Epithelial cell of prostate (primary cell): ENCODE measurements around the gene TEN1.
"Not testable (repeated sequence)": the region's sequence is repeated elsewhere in the genome, so short reads cannot be mapped to it uniquely, and the experiment has no call there.

Experiments used
- DNase-seq: peaks from one replicate; pipeline ENCODE4 v3.0.0-alpha.2; 2011; ENCODE audit warnings: low read depth, low spot score
- H3K27ac ChIP-seq: fragments of 450-650 bp; 2 replicates; pipeline ENCODE4 v1.5.1; 2017; ENCODE audit warnings: mild to moderate bottlenecking

Gene TEN1

GRCh38 chr17:75978938-75979704 is at the start of gene TEN1, which contains the start of gene ACOX1:
Gene TEN1 (plus strand): TSS chr17:75979240. CDS start chr17:75986193, 6,953 bp downstream.
Gene ACOX1 (minus strand): TSS chr17:75979166. CDS start chr17:75979073, 93 bp downstream.
- DNase-seq = peak; percentile 68
- H3K27ac ChIP-seq = peak within 1 kb of the TSS; percentile 94

DNA sequence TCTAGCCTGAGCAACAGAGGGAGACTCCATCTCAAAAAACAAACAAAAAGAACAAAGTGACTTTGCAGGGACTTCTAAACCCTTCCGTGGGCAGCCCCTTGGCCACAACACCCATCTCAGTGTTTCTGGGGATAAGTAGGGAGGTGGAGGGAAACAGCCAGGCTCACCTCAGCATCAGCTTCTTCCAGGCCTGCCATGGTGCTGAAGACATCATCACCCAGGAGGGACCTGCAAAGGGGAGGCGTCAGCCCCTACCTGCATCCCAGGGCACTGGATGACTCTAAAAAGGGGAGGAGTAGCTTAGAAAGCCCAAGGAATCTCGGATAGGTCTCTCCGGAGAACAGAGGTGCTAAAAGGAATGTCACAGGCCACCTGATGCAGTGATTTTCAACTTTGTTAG is 48.0 kb upstream of the TEN1 start:
- no peak for DNase-seq
- no peak overlapping the region for H3K27ac ChIP-seq

DNA sequence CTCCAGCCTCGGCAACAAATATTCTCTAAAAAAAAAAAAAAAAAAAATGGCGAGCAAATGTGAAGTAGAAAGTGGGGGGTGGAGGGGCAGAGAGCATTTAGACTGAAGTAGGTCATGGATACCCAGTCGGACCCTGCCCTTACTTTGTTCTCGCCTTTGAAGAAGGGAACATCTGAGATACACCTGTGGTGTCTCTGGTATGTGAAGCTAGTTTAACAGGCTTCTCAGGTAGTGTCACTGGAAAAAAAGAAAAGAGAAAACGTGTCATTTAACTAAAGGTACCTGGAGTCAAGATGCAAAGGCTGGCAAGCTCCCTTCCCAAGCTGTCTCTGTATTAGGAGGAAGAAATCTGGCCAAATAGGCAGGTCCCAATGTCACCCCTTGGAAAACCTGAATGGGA is 46.2 kb upstream of the TEN1 start:
- DNase-seq = no peak
- no peak overlapping the region for H3K27ac ChIP-seq

DNA sequence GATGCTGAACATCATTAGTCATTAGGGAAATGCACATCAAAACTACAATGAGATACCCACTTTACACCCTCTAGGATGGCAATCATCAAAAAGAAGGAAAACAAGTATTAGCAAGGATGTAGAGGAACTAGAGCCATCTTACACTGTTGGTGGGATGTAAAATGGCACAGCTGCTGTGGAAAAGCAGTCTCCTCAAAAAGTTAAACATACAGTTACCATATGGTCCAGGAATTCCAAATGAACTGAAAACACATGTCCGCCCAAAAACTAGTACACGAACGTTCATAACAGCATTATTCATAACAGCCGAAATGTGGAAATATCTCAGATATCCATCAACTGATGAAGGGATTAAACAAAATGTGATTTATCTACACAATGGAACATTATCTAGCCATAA is 45.2 kb upstream of the TEN1 start:
- no peak overlapping the region for H3K27ac ChIP-seq
- DNase-seq = no peak

DNA sequence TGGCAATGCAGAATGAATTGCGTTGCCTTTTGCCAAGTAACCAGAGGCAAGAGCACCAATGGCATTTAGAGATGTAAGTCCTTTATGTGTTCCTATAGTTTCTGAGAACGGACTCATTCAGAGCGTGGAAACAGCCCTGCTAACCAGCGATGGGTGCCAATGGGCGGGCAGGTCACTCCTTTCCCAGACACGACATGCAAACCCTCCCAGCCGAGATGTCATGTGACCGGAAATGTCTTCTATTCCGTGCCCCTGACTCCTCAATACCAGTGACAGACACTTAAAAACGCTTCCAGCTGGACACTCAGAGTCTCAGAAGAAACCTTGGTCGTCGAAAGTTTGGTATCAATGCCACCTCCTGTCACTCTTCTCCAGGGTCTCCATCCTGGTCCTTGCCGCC is 41.4 kb upstream of the TEN1 start:
- H3K27ac ChIP-seq = no peak overlapping the region
- no peak for DNase-seq

DNA sequence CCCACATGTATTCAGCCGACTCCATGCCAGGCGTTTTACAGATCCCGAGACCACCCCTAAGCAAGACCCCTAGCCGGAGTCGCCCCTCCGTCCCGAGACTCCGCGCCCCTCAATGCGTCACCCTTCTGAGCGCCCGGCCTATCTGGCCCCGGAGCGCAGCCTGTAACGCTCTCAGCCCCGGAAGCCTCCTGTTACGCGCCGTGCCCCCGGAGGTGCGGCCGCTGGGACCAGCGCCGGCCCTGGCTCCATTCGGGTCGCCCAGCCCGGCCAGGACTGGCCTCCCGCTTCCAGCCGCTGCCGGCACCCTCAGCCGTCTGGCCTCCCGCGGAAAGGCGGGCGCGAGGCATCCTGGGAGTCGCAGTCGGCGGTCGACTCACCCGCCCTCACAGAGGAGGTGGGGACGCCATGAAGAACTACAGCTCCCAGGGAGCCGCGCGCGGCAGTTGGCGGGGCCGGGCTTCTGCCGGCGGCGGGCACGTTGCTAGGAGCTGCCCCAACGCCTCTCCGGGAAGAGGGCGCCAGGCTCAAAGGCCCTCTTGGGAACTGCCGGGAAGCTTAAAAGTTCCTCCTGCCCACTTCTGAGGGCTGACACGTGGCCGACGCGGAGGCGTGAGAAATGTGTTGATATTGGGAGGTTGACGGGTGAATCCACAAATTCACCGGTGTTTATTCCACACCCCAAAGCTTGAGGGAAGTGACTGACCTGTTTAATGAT is 38.2 kb upstream of the TEN1 start, which contains the start of gene FBF1:
TSS of gene FBF1 (minus strand) at position 316 of the 715 bp plus-strand sequence. CDS start 2,893 bp downstream, outside the sequence.
- no peak within 1 kb of the TSS for H3K27ac ChIP-seq
- DNase-seq = peak; percentile 60

DNA sequence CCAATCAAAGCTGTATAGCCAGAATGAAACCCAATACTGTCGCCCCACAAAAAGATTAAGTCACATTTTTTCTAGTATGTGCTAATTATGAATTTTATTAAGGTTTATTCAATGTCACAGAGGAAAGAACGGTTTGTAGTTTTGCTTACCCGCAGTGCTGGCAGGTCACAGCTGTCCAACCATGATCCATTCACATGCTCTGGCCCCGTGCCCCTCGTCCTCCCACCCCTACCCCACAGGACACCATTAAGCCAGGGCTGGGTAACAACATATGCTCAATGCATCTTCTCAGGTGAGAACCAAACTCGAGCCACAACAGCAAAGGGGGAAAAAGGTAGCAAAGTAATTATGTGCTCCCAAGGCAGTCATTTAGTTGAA is 37.6 kb upstream of the TEN1 start:
- no peak overlapping the region for H3K27ac ChIP-seq
- DNase-seq = no peak

GRCh38 chr17:75942473-75942872 is 36.6 kb upstream of the TEN1 start:
- H3K27ac ChIP-seq = no peak overlapping the region
- DNase-seq = no peak

GRCh38 chr17:75943491-75943890 is 35.5 kb upstream of the TEN1 start:
- no peak overlapping the region for H3K27ac ChIP-seq
- DNase-seq = no peak

DNA sequence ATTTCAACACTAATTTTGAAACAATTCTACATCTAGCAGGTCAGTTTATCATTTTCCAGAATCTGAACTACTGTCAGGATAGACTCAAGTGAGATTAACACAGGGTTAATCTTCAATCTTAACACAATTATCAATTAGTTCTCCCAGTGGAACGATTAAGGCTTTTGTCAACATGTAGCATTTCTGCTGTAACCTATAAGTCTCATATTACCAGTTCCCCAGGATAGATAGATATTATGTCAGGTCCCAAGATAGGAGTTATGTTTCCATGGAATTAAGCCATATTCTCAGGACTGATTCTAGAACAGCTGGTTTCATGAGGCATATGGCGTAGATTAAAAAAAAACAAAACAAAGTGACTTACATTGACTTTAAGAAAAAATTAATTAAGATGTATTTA is 33.8 kb upstream of the TEN1 start:
- no peak overlapping the region for H3K27ac ChIP-seq
- DNase-seq = no peak

DNA sequence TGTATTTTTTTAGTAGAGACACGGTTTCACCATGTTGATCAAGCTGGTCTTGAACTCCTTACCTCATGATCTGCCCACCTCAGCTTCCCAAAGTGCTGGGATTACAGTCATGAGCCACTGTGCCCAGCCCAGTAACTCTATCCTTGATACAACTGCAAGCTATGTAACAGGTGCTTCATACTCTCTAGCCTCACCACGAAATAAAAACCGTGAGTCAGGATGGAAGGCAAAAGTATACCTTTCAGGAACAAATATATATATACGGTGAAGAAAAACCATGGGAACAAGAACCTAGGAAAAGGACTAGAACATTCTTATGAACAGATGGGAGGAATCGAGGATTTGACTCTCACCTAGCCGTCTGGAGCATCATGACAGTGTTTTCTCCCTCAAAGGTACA is 28.6 kb upstream of the TEN1 start:
- DNase-seq = no peak
- H3K27ac ChIP-seq = no peak overlapping the region

DNA sequence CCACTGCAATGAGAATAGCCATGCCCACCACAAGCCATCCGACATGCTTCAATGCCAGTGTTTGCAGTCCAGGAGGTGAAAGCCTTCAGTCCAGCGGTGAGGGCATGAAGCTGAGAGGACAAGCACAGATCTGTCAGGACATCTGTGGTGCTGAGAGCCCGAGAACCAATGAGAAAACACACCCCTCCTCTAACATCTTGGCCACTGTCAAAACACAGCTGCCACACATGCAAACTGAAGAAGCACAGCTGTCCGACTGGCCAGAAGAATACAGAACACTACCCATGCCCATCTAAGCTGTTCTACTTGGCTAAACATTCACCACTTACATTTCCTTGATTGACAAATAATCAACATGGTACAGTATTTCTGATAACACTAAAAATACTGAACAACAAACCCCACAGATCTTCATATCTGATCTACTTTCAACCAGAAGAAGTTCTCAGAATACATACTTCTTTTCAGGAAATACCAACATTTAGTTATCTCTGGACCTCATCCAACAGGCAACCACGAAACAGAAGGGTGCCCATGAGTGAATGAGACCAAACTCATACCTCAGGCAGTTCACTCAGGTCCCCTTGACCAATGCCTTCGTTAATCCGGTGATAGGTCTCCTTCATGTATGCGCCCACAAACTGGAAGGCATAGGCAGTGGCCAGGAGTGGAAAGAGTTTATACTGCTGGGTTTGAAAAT is 28.0 kb upstream of the TEN1 start:
- no peak overlapping the region for H3K27ac ChIP-seq
- DNase-seq = no peak

- DNase-seq = no peak
- H3K27ac ChIP-seq = no peak overlapping the region
Measured at GRCh38 chr17:75959051-75959838, 19.8 kb upstream of the TEN1 start.

- H3K27ac ChIP-seq = no peak overlapping the region
- DNase-seq = no peak
Measured at GRCh38 chr17:75959839-75960511, 19.1 kb upstream of the TEN1 start.

DNA sequence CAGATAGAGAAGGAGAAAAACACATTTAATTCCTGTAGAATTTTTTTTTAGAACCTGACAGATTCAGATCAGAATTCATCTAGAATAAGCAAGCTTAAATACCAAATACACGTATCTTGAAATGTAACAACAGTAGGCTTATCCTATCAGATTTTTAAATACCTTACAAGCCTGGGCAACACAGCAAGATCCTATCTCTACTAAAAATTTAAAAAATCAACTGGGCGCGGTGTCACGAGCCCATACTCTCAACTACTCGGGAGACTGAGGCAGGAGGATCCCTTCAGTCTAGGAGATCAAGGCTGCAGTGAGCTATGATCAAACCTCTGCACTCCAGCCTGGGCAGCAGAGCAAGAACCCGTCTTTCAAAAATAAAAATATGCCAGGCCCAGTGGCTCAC is 13.6 kb upstream of the TEN1 start:
- DNase-seq = no peak
- H3K27ac ChIP-seq = no peak overlapping the region

- not testable (repeated sequence) for H3K27ac ChIP-seq, DNase-seq
Measured at GRCh38 chr17:75969044-75969443, 10.0 kb upstream of the TEN1 start.

GRCh38 chr17:75970011-75970523 is 9.0 kb upstream of the TEN1 start:
- no peak for DNase-seq
- H3K27ac ChIP-seq = peak overlapping the region; percentile 57

- DNase-seq = no peak
- H3K27ac ChIP-seq = peak overlapping the region; percentile 57
Measured at GRCh38 chr17:75970626-75971025, 8.4 kb upstream of the TEN1 start.

DNA sequence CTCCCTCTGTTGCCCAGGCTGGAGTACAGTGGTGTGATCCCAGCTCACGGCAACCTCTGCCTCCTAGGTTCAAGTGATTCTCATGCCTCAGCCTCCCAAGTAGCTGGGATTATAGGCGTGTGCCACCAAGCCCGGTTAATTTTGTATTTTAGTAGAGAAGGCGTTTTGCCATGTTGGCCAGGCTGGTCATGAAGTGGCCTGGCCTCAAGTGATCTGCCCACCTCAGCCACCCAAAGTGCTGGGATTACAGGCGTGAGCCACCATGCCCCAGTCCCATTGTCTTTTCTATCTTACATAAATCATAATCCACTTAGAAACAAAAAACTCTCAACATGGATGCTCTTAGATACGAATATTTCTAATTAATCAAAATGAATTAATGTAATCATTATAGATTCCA is 3.9 kb upstream of the TEN1 start:
- H3K27ac ChIP-seq, DNase-seq: not testable (repeated sequence)
